WTC11 (cell line): Measurements from ENCODE around the gene OSBPL6.

Experiments
- ATF6 ChIP-seq: sonication (generic); formaldehyde crosslinking; IDR thresholded peaks from 2 replicates; pipeline ENCODE4 v1.8.1; 2023; ENCODE audit warnings: mild to moderate bottlenecking, missing genetic modification reagents
- E2F5 ChIP-seq: sonication (generic); formaldehyde crosslinking; IDR thresholded peaks from 2 replicates; pipeline ENCODE4 v1.8.1; 2022; ENCODE audit warnings: mild to moderate bottlenecking, moderate library complexity, missing genetic modification reagents
- FOXJ3 ChIP-seq: sonication (generic); formaldehyde crosslinking; IDR thresholded peaks from 2 replicates; pipeline ENCODE4 v1.9.0; 2021; ENCODE audit warnings: missing genetic modification reagents, mild to moderate bottlenecking, borderline replicate concordance
- TEAD4 ChIP-seq: sonication (generic); formaldehyde crosslinking; IDR thresholded peaks from 2 replicates; pipeline ENCODE4 v1.8.0; 2022; ENCODE audit warnings: mild to moderate bottlenecking, missing genetic modification reagents
- TF ChIP-seq, protein P1 (sequence below): fragments of 200-600 bp; IDR thresholded peaks from 2 replicates; pipeline ENCODE4 v1.8.0; 2022; ENCODE audit warnings: antibody characterized with exemption

DNA sequence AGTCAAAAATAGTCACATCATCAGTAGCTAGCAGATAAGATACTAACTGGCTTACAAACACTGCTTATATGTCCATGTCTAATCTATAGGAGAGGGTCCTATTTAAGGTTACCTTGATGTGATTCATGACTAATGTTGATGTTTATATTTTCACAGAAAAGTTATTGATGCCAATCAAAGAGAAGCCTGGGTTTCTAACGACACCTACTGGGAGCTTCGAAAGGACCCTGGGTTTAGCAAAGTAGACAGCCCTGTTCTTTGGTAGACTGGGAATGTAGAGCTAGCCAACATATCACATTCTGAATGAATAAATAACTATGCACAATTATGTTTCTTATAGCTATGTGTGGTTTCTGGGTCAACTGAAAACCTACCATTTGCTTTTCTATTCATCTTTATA lies 201.0 kb downstream of the OSBPL6 start:
- TF ChIP-seq, protein P1, sequence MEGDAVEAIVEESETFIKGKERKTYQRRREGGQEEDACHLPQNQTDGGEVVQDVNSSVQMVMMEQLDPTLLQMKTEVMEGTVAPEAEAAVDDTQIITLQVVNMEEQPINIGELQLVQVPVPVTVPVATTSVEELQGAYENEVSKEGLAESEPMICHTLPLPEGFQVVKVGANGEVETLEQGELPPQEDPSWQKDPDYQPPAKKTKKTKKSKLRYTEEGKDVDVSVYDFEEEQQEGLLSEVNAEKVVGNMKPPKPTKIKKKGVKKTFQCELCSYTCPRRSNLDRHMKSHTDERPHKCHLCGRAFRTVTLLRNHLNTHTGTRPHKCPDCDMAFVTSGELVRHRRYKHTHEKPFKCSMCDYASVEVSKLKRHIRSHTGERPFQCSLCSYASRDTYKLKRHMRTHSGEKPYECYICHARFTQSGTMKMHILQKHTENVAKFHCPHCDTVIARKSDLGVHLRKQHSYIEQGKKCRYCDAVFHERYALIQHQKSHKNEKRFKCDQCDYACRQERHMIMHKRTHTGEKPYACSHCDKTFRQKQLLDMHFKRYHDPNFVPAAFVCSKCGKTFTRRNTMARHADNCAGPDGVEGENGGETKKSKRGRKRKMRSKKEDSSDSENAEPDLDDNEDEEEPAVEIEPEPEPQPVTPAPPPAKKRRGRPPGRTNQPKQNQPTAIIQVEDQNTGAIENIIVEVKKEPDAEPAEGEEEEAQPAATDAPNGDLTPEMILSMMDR, result no peak
- TF ChIP-seq FOXJ3 (CRISPR knock-in tag), result no peak
- no peak for TF ChIP-seq TEAD4 (CRISPR knock-in tag)
- no peak for TF ChIP-seq E2F5 (CRISPR knock-in tag)
- TF ChIP-seq ATF6 (CRISPR knock-in tag), result no peak
